B cell (primary cell): ENCODE results near the gene SLC24A3. TPM values are rescaled to one million over a fixed set of nuclear protein-coding genes. Genes with fewer than 3 reads are reported as not detected.

Source experiments
- ATAC-seq: fragments of 200-7000 bp; cut with Tn5 transposase; one replicate; pipeline ENCODE4 v1.10.0; 2021; ENCODE audit warnings: low read depth, mild to moderate bottlenecking, moderate number of reproducible peaks, moderate library complexity
- CTCF ChIA-PET: fragments of 350-600 bp; sonication (Branson Sonifier 250); formaldehyde crosslinking; loops from one replicate; lab custom pipeline; 2021; ENCODE audit warnings: antibody characterized with exemption, inconsistent platforms; lab: Charles Lee
- POLR2A ChIA-PET: fragments of 350-600 bp; sonication (Branson Sonifier 250); formaldehyde crosslinking; loops from one replicate; lab custom pipeline; 2021; ENCODE audit warnings: antibody characterized with exemption; lab: Charles Lee
- DNase-seq: peaks from one replicate; pipeline ENCODE4 v3.0.0; 2013
- H2AFZ ChIP-seq: 2 replicates; pipeline ENCODE4 v1.6.1; 2012; ENCODE audit warnings: mild to moderate bottlenecking, low read depth, low read length; ENCODE audit not compliant: insufficient read depth, poor library complexity, severe bottlenecking
- H3K27ac ChIP-seq, 2 donors: 1 replicate in 1 of 2; 2 replicates in 1 of 2; pipeline ENCODE4 v1.5.1; 2012 to 2013; ENCODE audit warnings: low read length in 2 of 2, mild to moderate bottlenecking in 2 of 2, moderate library complexity in 1 of 2
- H3K27me3 ChIP-seq, 4 experiments: fragments of 200-600 bp in 1 of 4; sonication (generic) in 1 of 4; replicated peaks in 1 of 4; 1 replicate in 2 of 4; 2 replicates in 2 of 4; pipeline versions ENCODE4 v1.6.1 to v1.7.0; 2013 to 2016; ENCODE audit warnings: low read length in 3 of 4, mild to moderate bottlenecking in 2 of 4, mixed read lengths in 1 of 4, moderate library complexity in 1 of 4; ENCODE audit not compliant: insufficient read depth in 4 of 4, control insufficient read depth in 3 of 4; ENCODE audit errors: control extremely low read depth in 1 of 4
- H3K36me3 ChIP-seq, 2 experiments: replicated peaks in 1 of 2; 1 replicate in 1 of 2; 2 replicates in 1 of 2; pipeline versions ENCODE4 v1.6.1 to v1.7.1; 2013; ENCODE audit warnings: low read length in 1 of 2; ENCODE audit not compliant: insufficient read depth in 2 of 2, control insufficient read depth in 1 of 2; ENCODE audit errors: control extremely low read depth in 1 of 2, extremely low read depth in 1 of 2
- H3K4me1 ChIP-seq, 2 donors: fragments of 200-600 bp in 1 of 2; sonication (generic) in 1 of 2; 1 replicate in 1 of 2; 2 replicates in 1 of 2; pipeline versions ENCODE4 v1.5.1 to v1.6.1; 2013 to 2017; ENCODE audit warnings: low read length in 2 of 2; ENCODE audit not compliant: control insufficient read depth in 2 of 2, insufficient read depth in 2 of 2
- H3K4me2 ChIP-seq: replicated peaks from 2 replicates; pipeline ENCODE3; 2012; ENCODE audit warnings: mild to moderate bottlenecking, low read depth, low read length; ENCODE audit not compliant: poor library complexity, severe bottlenecking
- H3K4me3 ChIP-seq, 5 experiments: fragments of 200-600 bp in 1 of 5; sonication (generic) in 1 of 5; 1 replicate in 3 of 5; 2 replicates in 2 of 5; pipeline versions ENCODE4 v1.5.1 to v1.7.0; 2011 to 2016; ENCODE audit warnings: low read length in 4 of 5, mild to moderate bottlenecking in 4 of 5, low read depth in 2 of 5, control low read depth in 1 of 5, moderate library complexity in 1 of 5; ENCODE audit not compliant: insufficient read depth in 1 of 5; ENCODE audit errors: control extremely low read depth in 1 of 5, extremely low read depth in 1 of 5
- H3K79me2 ChIP-seq: fragments of 200-600 bp; sonication (generic); one replicate; pipeline ENCODE4 v1.6.0; 2016; ENCODE audit warnings: low read length; ENCODE audit not compliant: control insufficient read depth, insufficient read depth
- H3K9ac ChIP-seq: fragments of 200-600 bp; sonication (generic); 2 replicates; pipeline ENCODE4 v1.6.1; 2017; ENCODE audit warnings: mild to moderate bottlenecking, low read length, moderate library complexity
- H3K9me3 ChIP-seq, 3 donors: one replicate each; pipeline versions ENCODE4 v1.6.1 to v1.7.1; 2013; ENCODE audit warnings: low read length in 2 of 3; ENCODE audit not compliant: control insufficient read depth in 2 of 3, insufficient read depth in 1 of 3; ENCODE audit errors: control extremely low read depth in 1 of 3
- H4K20me1 ChIP-seq: 2 replicates; pipeline ENCODE4 v1.6.0; 2012; ENCODE audit warnings: mild to moderate bottlenecking, low read length; ENCODE audit not compliant: insufficient read depth, control insufficient read depth, poor library complexity, severe bottlenecking
- H3K27ac Mint-ChIP-seq: one replicate; pipeline ENCODE4 v1.8.0; 2021; ENCODE audit warnings: mixed read lengths
- H3K27me3 Mint-ChIP-seq: one replicate; pipeline ENCODE4 v1.8.0; 2021; ENCODE audit warnings: mixed read lengths
- H3K4me1 Mint-ChIP-seq: one replicate; pipeline ENCODE4 v1.8.0; 2021; ENCODE audit warnings: mixed read lengths
- H3K4me3 Mint-ChIP-seq: one replicate; pipeline ENCODE4 v1.8.0; 2021; ENCODE audit warnings: mixed read lengths
- H3K9me3 Mint-ChIP-seq: one replicate; pipeline ENCODE4 v1.8.0; 2022; ENCODE audit warnings: mixed read lengths; ENCODE audit not compliant: insufficient read depth
- EZH2 ChIP-seq: IDR thresholded peaks from 2 replicates; pipeline ENCODE4 v1.6.1; 2012; ENCODE audit warnings: borderline replicate concordance, low read depth, mild to moderate bottlenecking, moderate library complexity, low read length; ENCODE audit not compliant: insufficient read depth, poor library complexity, severe bottlenecking
- WGBS: methylation state at CpG from one replicate; pipeline ENCODE4 v1.1.5; 2013; ENCODE audit warnings: missing lambda C conversion rate; ENCODE audit not compliant: insufficient coverage; 5-methylcytosine and 5-hydroxymethylcytosine counted together
- intact Hi-C: fragments of 100-400 bp; cut with micrococcal nuclease; formaldehyde crosslinking; loops from one replicate; pipeline ENCODE4 v1.10.0; 2022
- polyA plus RNA-seq: library from polyadenylated mRNA; depleted of rRNA; stranded (reverse); fragments of >200 nt; gene quantifications from 2 replicates; pipeline ENCODE4 v1.2.3, GENCODE V29; 2012
- total RNA-seq, 2 donors: library from RNA; stranded (reverse); fragments of 120-200 nt in 1 of 2; gene quantifications; 1 replicate in 1 of 2; 2 replicates in 1 of 2; pipeline versions ENCODE4 v1.2.3 to v1.2.4, GENCODE V29; 2013 to 2022
- TF ChIP-seq, protein P1 (sequence below): fragments of 200-600 bp; IDR thresholded peaks from one replicate; pipeline ENCODE4 v1.8.0; 2022; ENCODE audit warnings: antibody characterized with exemption, mild to moderate bottlenecking

The SLC24A3 gene
- total and polyA plus RNA-seq, 2 donors (not counting 1 experiment from before 2014, with no cell fraction given) = not detected

DNA sequence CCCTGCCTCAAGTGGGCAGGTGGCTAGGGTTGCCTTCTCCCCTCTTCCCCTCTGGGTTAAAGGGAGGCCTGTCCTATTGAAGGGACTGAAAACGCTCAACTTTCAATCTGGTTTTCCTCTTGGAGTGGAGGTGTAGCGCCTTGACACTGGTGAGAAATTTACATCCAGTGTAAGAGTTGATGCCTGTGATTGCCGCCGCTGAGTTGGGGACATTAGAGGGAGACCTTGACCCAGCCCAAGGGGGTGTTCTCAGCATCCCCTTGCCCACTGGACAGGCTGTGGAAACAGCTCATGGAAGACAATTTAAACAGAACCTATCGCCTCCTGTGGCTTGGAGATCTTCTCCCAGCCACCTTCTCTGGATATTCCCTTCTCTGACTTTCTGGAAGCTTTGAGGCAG is 61.6 kb downstream of the SLC24A3 start:
- Histone ChIP-seq H3K27me3 (peaks cover 0 to 9% (median under 1%) of the 10 kb centered on the region in 4 experiments), H3K27ac (no peak overlapping the region), H2AFZ (no peak overlapping the region), H3K9ac (no peak overlapping the region), H3K4me1 (no peaks in the 10 kb centered on the region), H3K4me3 (no peak overlapping the region), H3K79me2 (no peaks in the 10 kb centered on the region), H3K9me3 (no peaks in the 10 kb centered on the region), H4K20me1 (no peaks in the 10 kb centered on the region), H3K36me3 (no peaks in the 10 kb centered on the region), H3K4me2 (no peak overlapping the region)
- DNase-seq (no peak), ATAC-seq (no peak)
- H3K27ac Mint-ChIP-seq = no peak overlapping the region
- no peak overlapping the region for H3K4me3 Mint-ChIP-seq
- peaks cover 6% of the 10 kb centered on the region for H3K27me3 Mint-ChIP-seq
- H3K9me3 Mint-ChIP-seq = no peaks in the 10 kb centered on the region
- no peak for TF ChIP-seq EZH2
- TF ChIP-seq, protein P1, sequence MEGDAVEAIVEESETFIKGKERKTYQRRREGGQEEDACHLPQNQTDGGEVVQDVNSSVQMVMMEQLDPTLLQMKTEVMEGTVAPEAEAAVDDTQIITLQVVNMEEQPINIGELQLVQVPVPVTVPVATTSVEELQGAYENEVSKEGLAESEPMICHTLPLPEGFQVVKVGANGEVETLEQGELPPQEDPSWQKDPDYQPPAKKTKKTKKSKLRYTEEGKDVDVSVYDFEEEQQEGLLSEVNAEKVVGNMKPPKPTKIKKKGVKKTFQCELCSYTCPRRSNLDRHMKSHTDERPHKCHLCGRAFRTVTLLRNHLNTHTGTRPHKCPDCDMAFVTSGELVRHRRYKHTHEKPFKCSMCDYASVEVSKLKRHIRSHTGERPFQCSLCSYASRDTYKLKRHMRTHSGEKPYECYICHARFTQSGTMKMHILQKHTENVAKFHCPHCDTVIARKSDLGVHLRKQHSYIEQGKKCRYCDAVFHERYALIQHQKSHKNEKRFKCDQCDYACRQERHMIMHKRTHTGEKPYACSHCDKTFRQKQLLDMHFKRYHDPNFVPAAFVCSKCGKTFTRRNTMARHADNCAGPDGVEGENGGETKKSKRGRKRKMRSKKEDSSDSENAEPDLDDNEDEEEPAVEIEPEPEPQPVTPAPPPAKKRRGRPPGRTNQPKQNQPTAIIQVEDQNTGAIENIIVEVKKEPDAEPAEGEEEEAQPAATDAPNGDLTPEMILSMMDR = no peak
- H3K4me1 Mint-ChIP-seq = no peaks in the 10 kb centered on the region
- intact Hi-C loops = no loop called here
- 97% methylated on average over 3 of the region's 5 CpGs for WGBS
- ChIA-PET CTCF (no interaction called here), POLR2A (no interaction called here)

DNA sequence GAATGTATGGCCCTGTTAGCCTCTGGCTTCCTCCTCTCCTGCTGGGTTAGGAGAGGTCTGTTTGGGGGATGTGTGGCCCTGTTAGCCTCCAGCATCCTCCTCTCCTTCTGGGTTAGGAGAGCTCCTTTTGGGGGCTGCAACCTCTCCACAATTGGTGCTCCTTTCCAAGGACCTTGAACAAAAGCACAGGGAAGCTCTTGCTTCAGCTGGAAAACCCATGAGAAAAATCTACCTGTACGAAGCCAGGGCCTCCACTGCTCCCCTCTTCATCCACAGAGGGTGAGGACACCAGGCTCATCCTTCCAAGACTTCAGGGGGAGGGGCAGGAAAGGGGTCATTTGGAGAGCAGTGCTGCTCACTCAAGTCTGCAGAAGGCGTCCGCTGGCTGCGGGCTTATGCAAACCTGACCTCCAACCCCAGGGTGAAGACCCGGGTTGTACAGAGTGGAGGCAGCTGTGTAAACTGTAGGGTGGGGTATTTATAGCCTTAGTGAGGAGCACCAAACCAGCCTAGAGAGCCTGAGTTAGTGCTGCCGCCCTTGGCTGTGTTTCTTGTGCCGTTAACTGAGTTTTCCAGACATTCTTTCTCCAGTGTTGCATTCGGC is 62.1 kb downstream of the SLC24A3 start:
- intact Hi-C loops = no loop called here

More for the DNA sequence above, 62.1 kb downstream of the SLC24A3 start:
- H3K27ac Mint-ChIP-seq = no peak overlapping the region
- POLR2A ChIA-PET = no interaction called here
- H3K4me3 Mint-ChIP-seq = no peak overlapping the region
- H3K36me3 ChIP-seq = no peaks in the 10 kb centered on the region
- DNase-seq (no peak), ATAC-seq (no peak)
- no peak for TF ChIP-seq EZH2
- TF ChIP-seq, protein P1 = no peak
- H3K79me2 ChIP-seq = no peaks in the 10 kb centered on the region
- no peaks in the 10 kb centered on the region for H3K4me1 ChIP-seq
- H3K4me2 ChIP-seq = no peak overlapping the region
- H4K20me1 ChIP-seq = no peaks in the 10 kb centered on the region
- H3K4me3 ChIP-seq = no peak overlapping the region
- H3K9me3 ChIP-seq = no peaks in the 10 kb centered on the region
- peaks cover 10% of the 10 kb centered on the region for H3K27me3 Mint-ChIP-seq
- H3K27ac ChIP-seq = no peak overlapping the region
- H3K4me1 Mint-ChIP-seq = no peaks in the 10 kb centered on the region
- H3K9me3 Mint-ChIP-seq = no peaks in the 10 kb centered on the region
- H3K9ac ChIP-seq = no peak overlapping the region
- peaks cover 0 to 7% (median 0%) of the 10 kb centered on the region in 4 experiments for H3K27me3 ChIP-seq
- 83% methylated on average over 5 of the region's 8 CpGs for WGBS
- no peak overlapping the region for H2AFZ ChIP-seq
- CTCF ChIA-PET = no interaction called here
